GM23248 (cell line): ENCODE data around the gene CP.

ENCODE experiments used
- EZH2 ChIP-seq: fragments of 200-600 bp; sonication (generic); IDR thresholded peaks from 2 replicates; pipeline ENCODE4 v1.6.1; 2018; ENCODE audit warnings: antibody characterized with exemption, mild to moderate bottlenecking; ENCODE audit not compliant: insufficient read depth, poor library complexity, severe bottlenecking
- EZH2phosphoT487 ChIP-seq: fragments of 200-600 bp; sonication (generic); IDR thresholded peaks from 2 replicates; pipeline ENCODE4 v1.6.1; 2018; ENCODE audit warnings: antibody characterized with exemption, moderate library complexity, mild to moderate bottlenecking, low read depth; ENCODE audit not compliant: insufficient read depth

- TF ChIP-seq EZH2phosphoT487 (no peak), EZH2 (no peak)
Measured at GRCh38 chr3:149188494-149188893, 33.1 kb downstream of the CP start.
